ENCODE results near the gene CCR2.

DNA sequence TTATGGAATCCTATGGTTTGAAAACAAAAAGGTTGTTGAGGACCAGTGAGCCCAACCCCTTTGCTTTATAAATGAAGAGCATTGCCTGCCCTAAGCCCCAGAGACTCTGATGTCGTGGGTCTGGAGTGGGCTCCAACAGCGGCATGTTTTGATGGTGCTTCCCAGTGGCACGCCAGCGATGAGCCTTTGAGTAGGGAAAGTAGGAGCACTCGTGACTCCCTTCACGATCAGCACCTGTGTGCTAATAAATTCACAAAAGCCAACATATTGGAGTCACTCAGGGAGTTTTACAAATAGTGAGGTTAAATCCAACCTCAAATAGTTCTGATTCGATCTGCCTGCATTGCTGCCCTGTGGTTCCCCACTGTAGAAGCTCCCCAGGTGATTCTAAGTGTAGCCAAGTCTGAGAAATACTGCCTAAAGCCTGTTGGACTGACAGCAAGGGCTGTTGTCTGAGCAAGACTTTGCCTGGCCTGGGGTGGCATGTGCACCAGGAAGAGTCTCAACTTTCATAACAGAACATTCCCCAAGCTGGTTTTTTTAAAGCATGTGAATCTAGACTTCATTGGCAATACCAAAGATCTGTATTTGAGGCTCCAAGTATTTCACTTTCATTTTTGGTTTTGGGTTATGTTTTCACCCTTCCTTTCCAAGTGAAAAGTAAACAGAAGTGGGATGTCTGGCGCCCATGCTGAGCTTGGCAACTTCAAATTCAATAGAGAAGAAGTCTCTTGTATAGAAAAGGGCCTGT is 26.7 kb downstream of the CCR2 start:
- TF ChIP-seq EZH2 (IDR thresholded peaks at IDR 0.05; ENCODE audit: insufficient read depth, poor library complexity, severe bottlenecking) (no peak), EZH2phosphoT487 (IDR thresholded peaks at IDR 0.05; ENCODE audit: insufficient read depth, low read depth) (no peak)
